ENCODE results near the gene RALB. TPM values are rescaled to one million over a fixed set of nuclear protein-coding genes. Genes with fewer than 3 reads are reported as not detected.

The RALB gene
- total RNA-seq, 1 experiment from 2014 or later, result 24.6 TPM

DNA sequence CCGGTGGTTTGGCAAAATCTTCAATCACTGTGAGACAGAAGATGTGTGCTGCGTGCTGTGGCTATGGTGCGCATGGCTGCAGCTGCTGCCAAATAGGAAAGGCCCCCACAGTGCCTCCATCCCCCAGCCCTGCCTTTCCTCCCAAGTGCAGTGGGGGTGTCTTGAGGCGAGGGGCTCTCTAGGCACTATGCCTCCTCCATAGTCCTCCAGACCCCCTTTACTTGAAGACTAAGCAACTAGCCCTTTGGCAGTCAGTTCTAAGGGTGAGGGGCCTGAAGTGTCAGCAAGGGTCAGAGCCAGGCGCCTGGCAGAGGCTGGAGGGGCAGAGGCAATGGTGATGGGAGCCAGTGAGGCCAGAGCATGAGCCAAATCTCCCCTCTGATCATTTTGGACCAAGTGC, 15.9 kb upstream of the RALB start:
- no peak overlapping the region for H4K91ac ChIP-seq (ENCODE audit: insufficient read length, low read depth, low read length)
- no peak overlapping the region for H2BK120ac ChIP-seq (ENCODE audit: low read depth, low read length, poor library complexity, severe bottlenecking)
- H3K18ac ChIP-seq (ENCODE audit: insufficient read length, low read depth, low read length), result no peak overlapping the region
- no peak overlapping the region for H3K27ac ChIP-seq (ENCODE audit: insufficient read length, low read depth, low read length)
- no peak overlapping the region for H3K4ac ChIP-seq (ENCODE audit: low read depth, low read length)
- no peak overlapping the region for H2BK12ac ChIP-seq (ENCODE audit: insufficient read length, low read depth, low read length)
- peaks cover 33 to 36% of the 10 kb centered on the region in 2 experiments for H3K4me1 Mint-ChIP-seq
- H3K27me3 Mint-ChIP-seq (ENCODE audit: low read depth), result peaks cover 17% of the 10 kb centered on the region
- H3K79me1 ChIP-seq (ENCODE audit: insufficient read depth, low read depth, low read length, poor library complexity, severe bottlenecking), result no peaks in the 10 kb centered on the region
- H3K14ac ChIP-seq (ENCODE audit: insufficient read depth, low read length), result no peak overlapping the region
- no peaks in the 10 kb centered on the region for H3K23me2 ChIP-seq (ENCODE audit: insufficient read length, low read depth, low read length, poor library complexity, severe bottlenecking)
- H3K4me1 ChIP-seq (ENCODE audit: insufficient read depth, low read length), result peaks cover 3% of the 10 kb centered on the region
- no peak overlapping the region for H3K23ac ChIP-seq (ENCODE audit: insufficient read length, low read depth, low read length)
- no peak overlapping the region for H3K4me3 Mint-ChIP-seq
- H3K4me2 ChIP-seq (ENCODE audit: insufficient read depth, insufficient read length, low read length), result no peak overlapping the region
- H3K9me3 ChIP-seq (ENCODE audit: control insufficient read depth, low read depth, low read length), result no peaks in the 10 kb centered on the region
- H3K9me3 Mint-ChIP-seq, result peaks cover 5 to 7% of the 10 kb centered on the region in 2 experiments; a peak in 2 of 5 replicates
- WGBS (ENCODE audit: extremely low coverage, insufficient read length, low lambda C conversion rate), result no CpG with 5 or more reads among the region's 5 CpGs
- H2AK5ac ChIP-seq (ENCODE audit: insufficient read length, low read length), result no peak overlapping the region
- H2AFZ ChIP-seq (ENCODE audit: low read length), result no peak overlapping the region
- no peaks in the 10 kb centered on the region for H3K79me2 ChIP-seq (ENCODE audit: insufficient read depth, low read length)
- no peak overlapping the region for H3T11ph ChIP-seq (ENCODE audit: low read length)
- H4K20me1 ChIP-seq (ENCODE audit: control insufficient read depth, insufficient read depth, insufficient read length), result no peaks in the 10 kb centered on the region
- no peak overlapping the region for H2BK5ac ChIP-seq (ENCODE audit: insufficient read length, low read length)
- H2BK20ac ChIP-seq (ENCODE audit: low read depth, low read length, poor library complexity, severe bottlenecking), result no peak overlapping the region
- no peak for DNase-seq
- TF ChIP-seq, protein P1, sequence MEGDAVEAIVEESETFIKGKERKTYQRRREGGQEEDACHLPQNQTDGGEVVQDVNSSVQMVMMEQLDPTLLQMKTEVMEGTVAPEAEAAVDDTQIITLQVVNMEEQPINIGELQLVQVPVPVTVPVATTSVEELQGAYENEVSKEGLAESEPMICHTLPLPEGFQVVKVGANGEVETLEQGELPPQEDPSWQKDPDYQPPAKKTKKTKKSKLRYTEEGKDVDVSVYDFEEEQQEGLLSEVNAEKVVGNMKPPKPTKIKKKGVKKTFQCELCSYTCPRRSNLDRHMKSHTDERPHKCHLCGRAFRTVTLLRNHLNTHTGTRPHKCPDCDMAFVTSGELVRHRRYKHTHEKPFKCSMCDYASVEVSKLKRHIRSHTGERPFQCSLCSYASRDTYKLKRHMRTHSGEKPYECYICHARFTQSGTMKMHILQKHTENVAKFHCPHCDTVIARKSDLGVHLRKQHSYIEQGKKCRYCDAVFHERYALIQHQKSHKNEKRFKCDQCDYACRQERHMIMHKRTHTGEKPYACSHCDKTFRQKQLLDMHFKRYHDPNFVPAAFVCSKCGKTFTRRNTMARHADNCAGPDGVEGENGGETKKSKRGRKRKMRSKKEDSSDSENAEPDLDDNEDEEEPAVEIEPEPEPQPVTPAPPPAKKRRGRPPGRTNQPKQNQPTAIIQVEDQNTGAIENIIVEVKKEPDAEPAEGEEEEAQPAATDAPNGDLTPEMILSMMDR (conservative IDR thresholded peaks at IDR 0.05), result no peak
- H3K56ac ChIP-seq (ENCODE audit: insufficient read length, low read depth, low read length), result no peak overlapping the region
- no peaks in the 10 kb centered on the region; the same call in 1 of the 2 replicates for H3K27me3 ChIP-seq (ENCODE audit: insufficient read depth, low read length)
- H2BK15ac ChIP-seq (ENCODE audit: low read depth, low read length), result no peak overlapping the region
- no peak overlapping the region for H4K8ac ChIP-seq (replicated peaks; ENCODE audit: insufficient read length, low read depth, low read length)
- no peaks in the 10 kb centered on the region; a peak in 1 of 7 replicates for H3K36me3 Mint-ChIP-seq (ENCODE audit: insufficient read depth in 1 of 3, low read depth in 3 of 3)
- no peak overlapping the region for H3K9ac ChIP-seq (ENCODE audit: extremely low read depth, insufficient read length, low read length)
- H4K5ac ChIP-seq (ENCODE audit: insufficient read length, low read depth, low read length), result no peak overlapping the region
- H3K27ac Mint-ChIP-seq, result no peak overlapping the region; a peak in 1 of 7 replicates

Data from H9 (cell line).